CD4-positive, alpha-beta T cell treated with Interleukin-2 at 100 ng/mL for 4 hours (primary cell): ENCODE results near the gene NCLN.
"Not testable (repeated sequence)": the region's sequence is repeated elsewhere in the genome, so short reads cannot be mapped to it uniquely, and the experiment has no call there.

Experiments used
- DNase-seq: peaks from one replicate; pipeline ENCODE4 v3.0.0-alpha.2; 2020; ENCODE audit warnings: low spot score

The NCLN gene

DNA sequence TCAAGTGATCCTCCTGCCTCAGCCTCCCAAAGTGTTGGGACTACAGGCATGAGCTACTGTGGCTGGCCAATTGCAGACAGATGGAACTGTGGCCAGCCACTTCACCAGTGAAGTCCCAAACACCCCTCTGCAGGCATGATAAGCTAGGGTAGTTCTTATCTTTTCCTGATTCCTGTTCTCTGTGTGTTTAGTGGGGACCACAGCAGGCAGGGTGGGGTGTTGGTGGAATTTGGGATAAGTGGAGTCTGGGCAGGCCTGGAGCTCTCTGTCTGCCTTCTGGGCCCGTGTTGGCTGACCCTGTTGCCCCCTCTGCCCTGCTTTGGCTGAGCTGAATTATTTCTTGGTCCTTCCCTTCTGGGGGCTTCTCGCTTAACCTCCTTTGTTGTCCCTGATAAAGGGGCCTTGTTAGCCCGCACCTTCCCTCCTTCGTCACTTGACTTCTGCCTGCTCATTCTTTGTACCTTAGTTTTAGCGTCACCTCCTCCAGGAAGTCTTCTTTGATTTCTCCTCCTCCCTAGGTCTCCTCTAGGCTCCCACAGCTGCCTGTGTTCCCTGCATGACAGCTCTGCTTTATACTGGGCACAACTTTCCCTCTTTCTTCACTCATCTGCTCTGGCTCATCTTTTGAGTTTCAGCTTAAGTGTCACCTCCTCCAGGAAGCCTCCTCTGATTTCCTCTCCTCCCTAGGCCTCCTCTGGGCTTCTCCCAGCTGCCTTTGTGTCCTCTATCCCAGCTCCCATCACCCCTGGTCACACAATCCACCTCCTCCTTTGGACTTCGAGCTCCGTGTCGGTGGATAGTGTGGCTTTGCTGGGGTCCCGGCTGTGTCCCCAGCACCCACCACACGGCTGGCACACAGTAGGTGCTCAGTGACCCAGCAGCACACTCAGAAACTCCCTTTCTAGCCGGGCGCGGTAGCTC, 1.7 kb upstream of the NCLN start:
- no peak for DNase-seq

DNA sequence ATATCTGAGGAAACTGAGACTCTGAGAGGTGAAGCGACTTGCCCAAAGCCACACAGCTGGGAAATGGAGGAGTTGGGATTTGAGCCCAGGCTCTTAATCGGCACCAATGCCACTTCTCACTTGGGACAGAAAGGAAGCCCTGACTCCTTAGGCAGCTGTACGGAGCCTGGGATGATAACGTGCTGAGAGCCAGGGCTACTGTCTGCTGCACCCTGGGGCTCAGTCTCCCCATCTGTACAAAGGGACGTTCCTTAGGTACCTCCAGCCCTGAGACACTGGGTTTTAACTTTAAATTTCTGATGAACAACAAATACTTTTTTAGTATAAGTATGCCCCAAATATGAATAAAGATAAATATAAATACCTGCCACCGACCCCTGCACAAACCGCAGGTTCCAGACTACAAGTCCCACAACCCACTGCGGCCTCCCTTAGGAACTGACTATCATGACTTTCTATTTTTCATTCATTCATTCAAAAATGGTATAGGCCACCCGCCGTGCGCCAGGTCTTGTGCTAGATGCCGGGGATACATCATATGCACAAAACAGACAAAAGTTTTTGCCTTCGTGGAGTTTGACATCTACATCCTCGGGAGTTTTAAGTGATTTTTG, 776 bp upstream of the NCLN start:
- no peak for DNase-seq

- no peak for DNase-seq
Measured at GRCh38 chr19:3186160-3186688, 494 bp downstream of the NCLN start.

- no peak for DNase-seq
Measured at GRCh38 chr19:3186891-3187661, 1.3 kb downstream of the NCLN start.

GRCh38 chr19:3187662-3188511, 2.2 kb downstream of the NCLN start:
- no peak for DNase-seq

DNA sequence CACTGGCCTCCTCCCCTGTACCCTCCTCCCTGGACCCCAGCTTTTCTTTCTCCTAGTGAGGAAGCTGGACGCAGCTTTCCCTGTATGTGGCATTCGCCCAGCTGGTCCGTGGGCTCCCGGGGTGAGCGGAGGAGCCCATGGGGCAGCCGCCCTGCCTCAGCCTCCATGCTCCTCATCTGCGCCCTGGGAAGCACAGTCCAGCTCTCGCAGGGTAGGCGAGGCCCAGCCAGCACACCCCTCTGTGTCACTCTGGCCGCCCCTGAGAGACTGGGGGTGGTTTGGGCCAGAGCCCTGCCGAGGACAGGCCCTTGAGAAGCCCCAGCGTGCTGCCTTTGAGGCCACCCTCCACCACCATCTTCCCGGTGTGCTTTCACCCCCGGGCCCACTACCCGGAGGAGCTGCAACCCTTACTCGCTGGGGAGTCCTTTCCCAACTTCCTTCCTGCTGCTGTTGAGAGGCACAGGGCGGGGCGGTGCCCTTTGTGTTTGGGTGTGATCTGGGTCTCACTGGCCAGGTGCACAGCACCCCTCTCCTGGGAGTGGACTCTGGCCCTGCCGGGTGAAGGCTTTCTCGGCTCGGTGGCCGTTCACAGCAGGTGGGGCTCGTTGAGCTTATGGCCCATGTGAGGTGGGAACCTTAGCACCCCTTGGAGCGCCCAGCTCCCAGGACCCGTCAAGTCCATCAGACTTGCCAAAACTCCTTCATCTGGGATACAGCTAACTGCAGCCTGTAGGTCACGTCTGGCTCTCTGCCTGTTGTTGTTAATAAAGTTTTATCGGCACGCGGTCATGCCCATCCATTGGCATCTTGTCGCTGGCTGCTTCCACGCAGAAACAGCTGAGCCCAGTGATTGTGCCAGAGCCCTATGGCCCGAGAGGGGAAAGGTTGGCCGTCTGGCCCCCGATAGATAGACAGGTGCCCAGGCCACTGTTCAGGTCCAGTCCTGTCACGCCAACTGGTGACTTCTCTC, 3.2 kb downstream of the NCLN start:
- no peak for DNase-seq

DNA sequence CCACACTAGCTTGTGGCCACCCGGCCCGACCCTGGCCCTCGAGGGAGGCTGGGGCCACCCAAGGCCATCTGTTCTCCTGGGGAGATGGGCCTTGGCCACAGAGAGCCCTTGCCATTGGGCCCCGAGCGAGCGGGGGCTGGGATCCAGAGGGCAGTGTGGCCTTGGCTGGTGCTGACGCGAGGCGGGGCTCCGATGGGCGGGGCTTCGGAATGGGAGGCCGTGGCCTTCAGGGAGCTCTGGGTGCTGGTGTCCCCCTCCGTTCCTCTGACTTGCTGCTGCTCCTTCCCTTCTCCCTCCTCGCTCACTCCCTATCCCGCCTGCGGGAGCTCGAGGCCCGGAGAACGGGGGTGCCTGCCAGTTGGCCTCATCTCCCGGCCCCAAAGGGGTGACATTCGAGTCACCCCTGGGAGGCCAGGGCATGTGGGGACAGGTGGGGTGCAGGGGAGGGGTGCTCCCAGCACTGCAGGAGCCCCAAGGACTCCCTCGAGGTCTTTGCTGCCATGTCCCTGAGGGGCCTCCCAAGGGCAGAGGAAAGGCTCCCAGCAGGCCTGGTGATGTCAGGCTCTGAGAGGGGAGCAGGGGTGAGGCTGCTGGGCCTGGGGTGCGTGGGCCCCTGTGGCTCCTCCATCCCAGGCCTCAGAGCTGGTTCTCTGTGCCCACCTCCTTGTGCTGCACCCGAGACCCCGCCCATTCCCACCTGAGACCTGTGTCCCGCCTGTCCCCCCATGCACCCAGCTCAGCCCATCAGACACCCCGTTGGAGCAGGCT, 4.2 kb downstream of the NCLN start:
- no peak for DNase-seq

DNA sequence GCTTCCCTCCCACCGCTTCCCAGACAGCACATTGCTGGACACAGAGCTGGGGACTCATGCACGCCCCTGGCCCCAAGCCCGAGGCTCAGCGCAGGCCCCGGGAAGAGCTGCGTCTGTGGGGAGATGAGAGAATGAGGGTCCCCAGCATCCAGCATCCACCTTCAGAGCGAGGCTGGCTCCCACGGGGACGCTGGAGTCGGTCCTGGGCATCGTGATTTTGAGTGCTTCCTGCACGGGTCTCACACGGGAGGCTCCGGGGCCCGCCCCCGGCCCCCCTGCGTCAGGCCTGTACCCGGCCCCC, 4.7 kb downstream of the NCLN start:
- DNase-seq = no peak

DNA sequence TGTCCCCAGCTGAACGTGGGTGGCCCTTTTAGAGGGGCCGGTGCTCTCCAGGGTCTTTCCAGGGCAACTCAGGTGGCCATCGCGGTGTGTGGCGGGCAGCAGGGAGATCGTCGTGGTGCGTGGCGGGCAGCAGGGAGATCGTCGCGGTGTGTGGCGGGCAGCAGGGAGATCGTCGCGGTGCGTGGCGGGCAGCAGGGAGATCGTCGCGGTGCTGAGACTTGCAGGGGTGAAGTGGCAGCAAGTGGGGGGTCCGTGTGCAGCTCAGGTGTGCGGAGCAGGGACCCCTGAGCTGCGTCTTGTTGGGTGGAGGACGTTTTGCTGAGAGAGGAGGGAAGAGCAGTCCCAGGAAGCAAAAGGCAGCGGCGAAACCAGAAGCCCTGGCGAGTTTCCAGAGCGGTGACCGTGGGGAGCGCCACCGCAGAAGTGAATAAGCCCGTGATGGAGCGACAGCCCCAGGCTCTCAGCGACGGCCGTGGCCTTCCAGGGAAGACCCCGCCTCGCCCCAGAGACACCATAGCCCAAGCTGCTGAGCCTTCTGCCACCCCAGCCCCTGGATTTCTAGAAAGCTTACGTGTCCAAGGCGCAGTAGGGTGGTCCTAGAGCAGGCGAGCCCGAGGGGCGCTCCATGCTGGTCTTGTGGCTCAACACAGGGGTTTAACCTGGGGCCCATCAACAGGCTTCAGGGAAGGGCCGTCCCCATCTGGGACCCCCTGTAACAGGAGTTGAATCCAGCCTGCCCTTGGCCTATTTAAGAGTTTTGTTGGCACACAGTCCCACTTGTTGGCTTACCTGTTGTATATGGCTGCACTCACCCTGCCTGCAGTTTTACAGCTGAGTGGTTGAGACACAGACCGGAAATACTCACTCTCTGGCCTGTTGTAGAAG, 5.4 kb downstream of the NCLN start:
- no peak for DNase-seq

DNA sequence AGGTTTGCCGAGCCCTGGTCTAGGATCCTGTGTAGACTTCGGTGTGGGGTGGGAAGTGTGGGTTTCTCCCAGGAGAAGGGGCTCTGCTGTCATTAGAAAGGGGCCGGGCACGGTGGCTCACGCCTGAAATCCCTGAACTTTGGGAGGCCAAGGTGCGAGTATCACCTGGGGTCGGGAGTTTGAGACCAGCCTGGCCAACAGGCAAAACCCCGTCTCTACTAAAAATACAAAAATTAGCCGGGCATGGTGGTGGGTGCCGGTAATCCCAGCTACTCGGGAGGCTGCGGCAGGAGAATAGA, 6.0 kb downstream of the NCLN start:
- not testable (repeated sequence) for DNase-seq

GRCh38 chr19:3192228-3192635, 6.5 kb downstream of the NCLN start:
- DNase-seq = no peak

GRCh38 chr19:3192684-3193083, 7.0 kb downstream of the NCLN start:
- no peak for DNase-seq

GRCh38 chr19:3193256-3194105, 7.8 kb downstream of the NCLN start:
- DNase-seq = no peak

DNA sequence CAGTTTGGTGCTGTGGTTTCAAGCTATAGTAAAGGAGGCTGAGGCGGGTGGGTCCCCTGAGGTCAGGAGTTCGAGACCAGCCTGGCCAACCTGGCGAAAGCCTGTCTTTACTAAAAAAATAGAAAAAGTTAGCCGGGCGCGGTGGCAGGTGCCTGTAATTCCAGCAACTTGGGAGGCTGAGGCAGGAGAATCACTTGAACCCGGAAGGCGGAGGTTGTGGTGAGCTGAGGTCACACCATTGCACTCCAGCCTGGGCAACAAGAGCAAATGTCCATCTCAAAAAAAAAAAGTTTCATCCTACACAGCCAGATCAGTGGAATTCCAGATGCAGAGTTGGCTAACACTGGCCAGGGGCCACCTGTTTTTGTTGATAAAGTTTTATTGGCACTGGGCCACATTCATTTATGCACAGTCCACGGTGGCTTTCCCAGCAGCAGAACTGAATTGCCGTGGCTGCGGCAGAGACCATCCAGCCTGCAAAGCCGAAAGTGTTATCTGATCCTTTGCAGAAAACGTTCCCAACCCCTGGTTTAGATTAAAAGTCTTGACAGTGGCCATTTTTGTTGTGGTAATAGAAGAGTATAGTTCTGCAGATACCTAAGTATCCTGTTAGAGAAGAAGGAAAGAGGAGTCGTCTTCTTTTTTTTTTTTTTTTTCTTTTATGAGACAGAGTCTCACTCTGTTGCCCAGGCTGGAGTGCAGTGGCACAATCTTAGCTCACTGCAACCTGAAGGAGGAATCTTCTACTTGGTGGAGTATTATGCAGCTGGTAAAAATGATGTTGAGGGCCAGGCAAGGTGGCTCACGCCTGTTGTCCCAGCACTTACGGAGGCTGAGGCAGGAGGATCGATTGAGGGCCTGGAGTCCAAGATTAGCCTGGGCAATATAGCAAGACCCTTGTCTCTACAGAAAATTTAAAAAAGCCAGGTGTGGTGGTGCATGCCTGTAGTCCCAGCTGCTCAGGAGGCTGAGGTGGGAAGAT, 8.7 kb downstream of the NCLN start:
- no peak for DNase-seq

DNA sequence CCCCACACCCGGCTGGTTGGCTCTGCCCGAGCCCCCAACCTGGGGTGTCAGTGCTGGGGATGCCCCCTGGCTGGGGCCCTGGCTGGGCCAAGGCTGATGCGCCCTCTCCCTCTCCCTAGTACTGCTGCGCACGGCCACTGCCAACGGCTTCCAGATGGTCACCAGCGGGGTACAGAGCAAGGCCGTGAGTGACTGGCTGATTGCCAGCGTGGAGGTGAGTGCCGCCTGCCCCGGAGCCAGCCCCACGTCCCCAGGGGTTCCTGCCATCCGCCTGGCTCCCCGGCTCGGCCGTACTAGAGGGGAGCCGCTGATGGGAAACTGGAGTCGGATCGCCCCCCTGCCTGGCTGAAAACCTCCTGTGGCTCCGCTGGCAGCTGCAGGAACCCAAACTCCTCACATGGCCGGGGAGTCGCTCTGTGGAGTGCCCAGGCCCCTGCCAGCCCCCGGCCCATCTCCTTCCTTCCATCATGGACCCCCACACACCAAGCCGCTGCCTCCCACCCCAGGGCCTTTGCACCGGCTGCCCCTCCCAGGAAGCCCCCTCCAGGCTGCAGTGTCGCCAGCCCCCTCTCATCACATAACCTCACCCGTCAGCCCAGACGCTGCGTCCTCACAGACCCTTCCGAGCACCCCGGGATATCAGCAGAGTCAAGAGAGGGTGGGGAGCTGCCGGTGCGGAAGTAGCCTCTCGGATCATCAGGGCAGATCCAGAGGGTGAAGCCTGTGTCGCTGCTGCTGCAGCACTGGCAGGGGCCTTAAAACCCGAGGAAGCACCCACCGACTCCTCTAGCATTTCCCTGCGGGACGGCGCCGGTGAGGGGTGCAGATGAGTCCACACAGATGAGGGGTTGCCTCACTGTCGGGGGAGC, 10.6 kb downstream of the NCLN start:
- DNase-seq = no peak

DNA sequence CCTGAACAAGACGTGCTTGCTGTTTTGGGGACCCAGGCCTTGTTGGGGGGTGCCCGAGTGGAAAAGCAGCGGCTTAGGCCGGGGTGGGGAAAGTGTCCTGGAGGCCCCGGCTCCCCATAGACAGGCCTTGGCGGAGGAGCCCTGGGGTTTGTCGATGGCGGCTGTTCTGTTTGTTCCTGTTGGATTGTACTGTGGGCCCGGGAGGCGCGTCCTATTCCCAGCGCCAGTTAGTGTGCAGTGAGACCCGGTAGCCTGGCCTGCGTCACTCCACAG, 11.1 kb downstream of the NCLN start:
- no peak for DNase-seq
